Naive thymus-derived CD8-positive, alpha-beta T cell (primary cell): ENCODE measurements around the gene IGHMBP2. TPM values are rescaled to one million over a fixed set of nuclear protein-coding genes. Genes with fewer than 3 reads are reported as not detected.
"Not testable (repeated sequence)": the region's sequence is repeated elsewhere in the genome, so short reads cannot be mapped to it uniquely, and the experiment has no call there.

Source experiments
- ATAC-seq, 2 donors: fragments of 150-1000 bp; cut with Tn5 transposase in 1 of 2; sonication (Bioruptor Pico), chemical (Tn5 transposase) in 1 of 2; 1 replicate in 1 of 2; 2 replicates in 1 of 2; pipeline ENCODE4 v1.10.0; 2021; ENCODE audit warnings: mild to moderate bottlenecking in 2 of 2, moderate library complexity in 2 of 2
- POLR2A ChIA-PET: fragments of 350-600 bp; sonication (Branson Sonifier 250); formaldehyde crosslinking; loops from one replicate; lab custom pipeline; 2021; ENCODE audit warnings: antibody characterized with exemption; lab: Charles Lee
- DNase-seq, 10 donors: peaks; one replicate each; pipeline versions ENCODE4 v3.0.0 to v3.0.0-alpha.2; 2020 to 2022
- H3K27ac Mint-ChIP-seq, 10 donors: one replicate each; pipeline ENCODE4 v1.8.0; 2020 to 2022; ENCODE audit warnings: mild to moderate bottlenecking in 10 of 10, mixed read lengths in 10 of 10, moderate library complexity in 4 of 10, inconsistent platforms in 1 of 10
- H3K27me3 Mint-ChIP-seq, 5 donors: one replicate each; pipeline ENCODE4 v1.8.0; 2021 to 2022; ENCODE audit warnings: mixed read lengths in 5 of 5
- H3K36me3 Mint-ChIP-seq, 3 donors: one replicate each; pipeline ENCODE4 v1.8.0; 2020 to 2022; ENCODE audit warnings: mixed read lengths in 3 of 3, mild to moderate bottlenecking in 2 of 3, inconsistent platforms in 1 of 3
- H3K4me1 Mint-ChIP-seq, 4 donors: one replicate each; pipeline ENCODE4 v1.8.0; 2021 to 2022; ENCODE audit warnings: mixed read lengths in 4 of 4
- H3K4me3 Mint-ChIP-seq, 10 donors: one replicate each; pipeline ENCODE4 v1.8.0; 2020 to 2022; ENCODE audit warnings: mild to moderate bottlenecking in 10 of 10, mixed read lengths in 10 of 10, moderate library complexity in 6 of 10, inconsistent platforms in 1 of 10
- H3K9me3 Mint-ChIP-seq, 9 donors: one replicate each; pipeline ENCODE4 v1.8.0; 2020 to 2022; ENCODE audit warnings: mixed read lengths in 9 of 9, mild to moderate bottlenecking in 3 of 9, inconsistent platforms in 1 of 9, moderate library complexity in 1 of 9
- polyA plus RNA-seq, 3 donors: library from polyadenylated mRNA; unstranded; fragments of 300-500 nt; fragmentation: Illumina TruSeq; gene quantifications; one replicate each; pipeline ENCODE4 v1.2.3, GENCODE V29; 2021
- total RNA-seq, 8 experiments: library from RNA in 2 of 8; stranded (reverse) in 2 of 8; gene quantifications; one replicate each; pipeline ENCODE4 v1.2.3 and lab custom pipeline; 2021 to 2026

The IGHMBP2 gene
- total and polyA plus RNA-seq, 5 experiments from 2014 or later: 5.1 to 32.5 (median 10.5) TPM

- Mint-ChIP-seq H3K4me1 (peaks cover 5 to 18% (median 14%) of the 10 kb centered on the region in 4 donors), H3K9me3 (peaks cover 0 to 4% (median 0%) of the 10 kb centered on the region in 9 donors), H3K4me3 (no peak overlapping the region), H3K36me3 (no peaks in the 10 kb centered on the region), H3K27ac (peak overlapping the region in 5 of 10 donors; percentile 32 to 85 (median 58)), H3K27me3 (peaks cover 1 to 17% (median 7%) of the 10 kb centered on the region in 5 donors)
- POLR2A ChIA-PET: interaction anchor here (0.5 to 0.7 kb wide), 2 partner anchors 79 to 208 kb away, joined by 4 read pairs; no protein-coding TSS in a partner anchor
- DNase-seq (no peak), ATAC-seq (no peak)
These were observed 62.5 kb downstream of the IGHMBP2 start for GRCh38 chr11:68965901-68966853.

- H3K36me3 Mint-ChIP-seq: peaks cover 0 to 4% (median 0%) of the 10 kb centered on the region in 3 donors
- H3K27me3 Mint-ChIP-seq: peaks cover 0 to 19% (median 4%) of the 10 kb centered on the region in 5 donors
- peak overlapping the region in 1 of 10 donors; percentile 76 for H3K27ac Mint-ChIP-seq
- no peak overlapping the region for H3K4me3 Mint-ChIP-seq
- POLR2A ChIA-PET: no interaction called here
- no peak for ATAC-seq
- H3K4me1 Mint-ChIP-seq: peaks cover 5 to 18% (median 14%) of the 10 kb centered on the region in 4 donors
- DNase-seq: no peak
- peaks cover 0 to 4% (median 0%) of the 10 kb centered on the region in 9 donors for H3K9me3 Mint-ChIP-seq
These were observed 63.4 kb downstream of the IGHMBP2 start for GRCh38 chr11:68966894-68967780.

DNA sequence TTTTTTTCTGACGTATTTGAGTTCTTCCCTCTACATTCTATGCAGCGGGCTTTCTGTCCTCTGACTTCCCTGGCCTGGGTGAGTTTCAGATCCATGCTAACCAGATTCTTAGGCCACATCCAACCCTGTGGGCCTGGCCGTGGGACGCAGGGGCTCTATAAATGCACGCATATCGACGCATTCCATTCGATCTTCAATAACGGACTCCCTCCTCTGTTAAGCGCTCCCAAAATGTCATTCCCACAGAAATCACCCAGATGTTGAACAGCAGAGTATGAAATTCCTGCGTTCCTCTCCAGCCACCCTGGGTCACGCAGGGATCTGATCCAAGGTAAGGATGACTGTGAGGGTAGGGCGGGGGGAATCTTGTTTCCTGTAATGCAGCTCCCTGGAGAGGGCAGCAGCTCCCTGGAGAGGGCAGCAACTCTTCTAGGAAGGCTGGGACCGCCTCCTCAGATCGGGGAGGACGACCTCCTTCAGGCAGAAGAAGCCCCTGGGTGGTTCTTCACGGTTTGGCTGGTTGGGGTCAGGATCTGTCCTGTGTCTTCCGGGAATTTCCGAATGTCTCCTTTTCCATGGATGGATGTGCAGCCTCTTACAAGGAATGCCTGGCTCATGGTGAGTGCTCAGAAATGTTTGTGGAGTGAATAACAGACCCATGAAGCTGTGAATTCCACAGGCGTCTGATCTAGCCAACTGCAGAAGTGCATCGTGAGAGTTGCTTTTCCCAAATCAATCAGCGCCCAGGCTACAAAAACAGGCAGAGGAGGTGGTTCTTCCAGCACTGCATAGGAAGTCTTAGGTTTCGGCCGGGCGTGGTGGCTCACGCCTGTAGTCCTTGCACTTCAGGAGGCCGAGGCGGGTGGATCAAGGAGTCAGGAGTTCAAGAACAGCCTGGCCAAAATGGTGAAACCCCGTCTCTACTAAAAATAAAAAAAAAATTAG is 64.9 kb downstream of the IGHMBP2 start:
- Mint-ChIP-seq H3K27ac (no peak overlapping the region), H3K4me3 (no peak overlapping the region), H3K9me3 (no peaks in the 10 kb centered on the region), H3K27me3 (peaks cover 0 to 14% (median 7%) of the 10 kb centered on the region in 5 donors), H3K36me3 (peaks cover 0 to 4% (median 0%) of the 10 kb centered on the region in 3 donors), H3K4me1 (peaks cover under 1 to 10% (median 4%) of the 10 kb centered on the region in 4 donors)
- no peak for DNase-seq
- POLR2A ChIA-PET: no interaction called here
- no peak for ATAC-seq

- Mint-ChIP-seq H3K9me3 (no peaks in the 10 kb centered on the region), H3K4me1 (peaks cover 0 to 10% (median 4%) of the 10 kb centered on the region in 4 donors), H3K36me3 (peaks cover 0 to 4% (median 0%) of the 10 kb centered on the region in 3 donors), H3K27me3 (peaks cover 0 to 14% (median 7%) of the 10 kb centered on the region in 5 donors), H3K27ac (no peak overlapping the region), H3K4me3 (no peak overlapping the region)
- no peak for DNase-seq
- POLR2A ChIA-PET: no interaction called here
- ATAC-seq: no peak
These were observed 65.7 kb downstream of the IGHMBP2 start for GRCh38 chr11:68969386-68969785.

- Mint-ChIP-seq H3K27me3 (peaks cover 0 to 12% (median 7%) of the 10 kb centered on the region in 5 donors), H3K9me3 (no peaks in the 10 kb centered on the region), H3K27ac (peak overlapping the region in 1 of 10 donors; percentile 24), H3K36me3 (peaks cover 0 to 4% (median 0%) of the 10 kb centered on the region in 3 donors), H3K4me3 (no peak overlapping the region), H3K4me1 (peaks cover 0 to 4% (median 1%) of the 10 kb centered on the region in 4 donors)
- DNase-seq (no peak), ATAC-seq (no peak)
- POLR2A ChIA-PET: no interaction called here
These were observed 67.4 kb downstream of the IGHMBP2 start for GRCh38 chr11:68970921-68971636.

DNA sequence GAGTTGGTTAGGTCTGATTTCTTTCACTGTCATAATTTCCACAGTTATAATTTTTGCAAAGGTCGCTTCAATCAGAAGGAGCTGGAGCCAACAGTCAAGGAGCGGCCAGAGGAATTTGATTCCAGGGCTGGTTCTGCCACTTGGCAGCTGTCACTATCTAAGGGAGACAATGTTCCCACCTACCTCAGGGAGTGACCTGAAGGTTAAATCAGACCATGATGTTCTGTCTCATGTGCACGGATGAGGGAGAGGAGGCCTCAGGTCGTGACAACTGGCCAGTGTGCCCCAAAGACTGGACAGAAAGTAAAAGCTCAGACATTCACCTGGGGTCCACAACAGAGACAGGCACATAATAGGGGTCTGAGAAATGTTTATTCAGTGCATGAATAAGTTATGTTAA is 69.5 kb downstream of the IGHMBP2 start:
- Mint-ChIP-seq H3K4me1 (peaks cover 0 to 1% (median 0%) of the 10 kb centered on the region in 4 donors), H3K27me3 (peaks cover 0 to 8% (median 6%) of the 10 kb centered on the region in 5 donors), H3K9me3 (no peaks in the 10 kb centered on the region), H3K27ac (no peak overlapping the region), H3K4me3 (no peak overlapping the region), H3K36me3 (peaks cover 0 to 4% (median 0%) of the 10 kb centered on the region in 3 donors)
- POLR2A ChIA-PET: no interaction called here
- DNase-seq (no peak), ATAC-seq (no peak)

DNA sequence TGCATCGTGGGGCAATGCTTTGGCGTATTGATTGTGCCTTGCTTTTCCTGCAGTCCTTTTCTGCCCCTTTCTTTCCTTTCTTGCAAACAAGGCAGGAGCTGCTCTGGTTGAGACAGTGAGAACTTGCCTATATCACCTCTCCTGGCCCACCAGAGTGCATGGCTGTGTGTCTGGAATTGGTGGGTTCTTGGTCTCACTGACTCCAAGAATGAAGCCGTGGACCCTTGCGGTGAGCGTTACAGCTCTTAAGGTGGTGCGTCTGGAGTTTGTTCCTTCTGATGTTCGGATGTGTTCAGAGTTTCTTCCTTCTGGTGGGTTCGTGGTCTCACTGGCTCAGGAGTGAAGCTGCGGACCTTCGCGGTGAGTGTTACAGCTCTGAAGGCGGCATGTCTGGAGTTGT is 70.0 kb downstream of the IGHMBP2 start:
- H3K9me3 Mint-ChIP-seq, H3K4me1 Mint-ChIP-seq, H3K27me3 Mint-ChIP-seq, ATAC-seq, DNase-seq, H3K4me3 Mint-ChIP-seq, H3K36me3 Mint-ChIP-seq, H3K27ac Mint-ChIP-seq, POLR2A ChIA-PET: not testable (repeated sequence)

- H3K9me3 Mint-ChIP-seq: no peaks in the 10 kb centered on the region
- peaks cover 0 to 13% (median 4%) of the 10 kb centered on the region in 5 donors for H3K27me3 Mint-ChIP-seq
- H3K27ac Mint-ChIP-seq: no peak overlapping the region
- H3K4me1 Mint-ChIP-seq: peaks cover 0 to 1% (median 0%) of the 10 kb centered on the region in 4 donors
- DNase-seq (no peak), ATAC-seq (peak in 1 of 2 donors; percentile 33)
- POLR2A ChIA-PET: no interaction called here
- peaks cover 0 to 4% (median 0%) of the 10 kb centered on the region in 3 donors for H3K36me3 Mint-ChIP-seq
- H3K4me3 Mint-ChIP-seq: no peak overlapping the region
These were observed 70.9 kb downstream of the IGHMBP2 start for GRCh38 chr11:68974421-68975194.

DNA sequence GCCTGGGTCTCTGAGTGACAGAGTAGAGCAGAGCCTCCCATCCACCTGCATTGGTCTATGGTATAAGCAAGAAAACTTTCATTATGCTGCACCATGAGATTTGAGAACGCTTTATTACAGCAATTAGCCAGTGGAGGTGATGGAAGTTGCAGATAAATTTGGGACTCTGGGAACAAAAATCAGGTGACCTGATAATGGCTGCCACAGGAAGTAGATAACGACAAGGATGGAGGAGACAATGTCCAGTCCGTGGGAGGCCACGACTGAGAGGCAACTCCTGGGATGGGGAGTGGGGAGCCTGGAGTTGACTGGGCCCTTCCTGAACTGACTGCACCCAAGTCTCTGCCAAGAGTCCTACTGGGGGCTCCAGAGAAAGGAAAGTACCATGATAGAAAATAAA is 72.4 kb downstream of the IGHMBP2 start:
- Mint-ChIP-seq H3K36me3 (peaks cover 0 to 4% (median 0%) of the 10 kb centered on the region in 3 donors), H3K4me1 (peaks cover 0 to 1% (median 0%) of the 10 kb centered on the region in 4 donors)

DNA sequence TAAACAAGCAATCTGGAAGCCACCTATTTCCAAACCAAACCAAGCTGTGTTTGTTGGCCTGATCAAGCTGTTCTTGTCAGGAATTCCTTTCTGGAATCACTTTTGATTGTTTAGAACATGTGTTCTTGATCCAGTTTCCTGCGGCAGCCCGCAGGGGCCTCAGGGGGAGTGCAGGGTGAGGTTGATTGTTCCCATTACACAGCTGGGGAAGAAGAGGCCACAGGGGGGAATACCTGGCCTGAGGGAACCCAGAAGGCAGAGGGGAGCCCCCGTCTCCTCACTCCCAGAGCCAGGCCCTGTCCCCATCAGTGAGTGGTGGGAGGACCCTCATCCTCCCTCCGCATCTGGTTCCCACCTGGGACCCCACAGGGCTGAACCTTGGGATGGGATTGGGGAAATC is 72.9 kb downstream of the IGHMBP2 start:
- Mint-ChIP-seq H3K4me3 (no peak overlapping the region), H3K27me3 (peaks cover 0 to 18% (median 8%) of the 10 kb centered on the region in 5 donors), H3K27ac (peak overlapping the region in 1 of 10 donors; percentile 29), H3K4me1 (peaks cover 0 to 1% (median 0%) of the 10 kb centered on the region in 4 donors), H3K36me3 (peaks cover 0 to under 1% (median 0%) of the 10 kb centered on the region in 3 donors), H3K9me3 (peaks cover 0 to 5% (median 0%) of the 10 kb centered on the region in 9 donors)
- DNase-seq (no peak), ATAC-seq (no peak)
- POLR2A ChIA-PET: no interaction called here

More for the DNA sequence above, 72.4 kb downstream of the IGHMBP2 start:
- Mint-ChIP-seq H3K9me3 (peaks cover 0 to 3% (median 0%) of the 10 kb centered on the region in 9 donors), H3K27me3 (peaks cover 0 to 20% (median 8%) of the 10 kb centered on the region in 5 donors), H3K27ac (peak overlapping the region in 1 of 10 donors; percentile 29), H3K4me3 (no peak overlapping the region)
- ATAC-seq (no peak), DNase-seq (no peak)
- POLR2A ChIA-PET: no interaction called here
